ENCODE data around the gene MAP3K14.

The MAP3K14 gene

DNA sequence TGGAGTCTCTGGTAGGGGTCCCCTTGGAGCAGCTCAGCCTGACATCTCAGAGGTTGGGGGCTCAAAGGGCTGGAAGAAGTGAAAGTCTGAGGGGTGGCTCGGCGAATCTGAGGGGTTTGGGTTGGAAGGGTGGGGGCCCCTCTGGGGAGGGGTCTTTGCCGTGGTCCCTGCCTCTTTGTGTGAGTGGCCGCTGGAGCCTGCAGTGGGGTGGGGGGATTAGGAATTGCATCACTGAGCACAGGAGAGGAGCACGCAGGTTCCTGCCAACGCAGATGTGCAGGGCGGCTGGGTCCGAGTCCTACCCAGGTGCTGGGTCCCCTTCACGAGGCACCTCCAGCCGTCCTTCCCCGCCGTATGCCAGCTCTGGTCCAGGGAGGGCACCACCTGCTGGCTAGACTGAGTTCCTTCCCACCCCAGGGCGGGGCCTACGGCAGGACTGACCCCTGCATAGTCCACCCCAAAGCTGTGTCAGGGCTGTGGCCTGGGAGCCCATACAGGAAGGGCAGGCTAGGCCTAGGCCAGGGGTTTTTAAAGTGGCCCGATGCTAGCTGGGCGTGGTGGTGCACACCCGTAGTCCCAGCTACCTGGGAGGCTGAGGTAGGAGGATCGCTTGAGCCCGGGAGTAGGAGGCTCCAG, 85.2 kb downstream of the MAP3K14 start:
- DNase-seq, result peak in 1 of 2 experiments; percentile 79

- peak in 1 of 2 experiments; percentile 30 for DNase-seq
Observed at GRCh38 chr17:45230787-45231480, 85.9 kb downstream of the MAP3K14 start.

- DNase-seq, result no peak
Observed at GRCh38 chr17:45230410-45230786, 86.4 kb downstream of the MAP3K14 start.

GRCh38 chr17:45229681-45230409, 87.0 kb downstream of the MAP3K14 start:
- no peak for DNase-seq

- no peak for DNase-seq
Observed at GRCh38 chr17:45228763-45229539, 87.9 kb downstream of the MAP3K14 start.

DNA sequence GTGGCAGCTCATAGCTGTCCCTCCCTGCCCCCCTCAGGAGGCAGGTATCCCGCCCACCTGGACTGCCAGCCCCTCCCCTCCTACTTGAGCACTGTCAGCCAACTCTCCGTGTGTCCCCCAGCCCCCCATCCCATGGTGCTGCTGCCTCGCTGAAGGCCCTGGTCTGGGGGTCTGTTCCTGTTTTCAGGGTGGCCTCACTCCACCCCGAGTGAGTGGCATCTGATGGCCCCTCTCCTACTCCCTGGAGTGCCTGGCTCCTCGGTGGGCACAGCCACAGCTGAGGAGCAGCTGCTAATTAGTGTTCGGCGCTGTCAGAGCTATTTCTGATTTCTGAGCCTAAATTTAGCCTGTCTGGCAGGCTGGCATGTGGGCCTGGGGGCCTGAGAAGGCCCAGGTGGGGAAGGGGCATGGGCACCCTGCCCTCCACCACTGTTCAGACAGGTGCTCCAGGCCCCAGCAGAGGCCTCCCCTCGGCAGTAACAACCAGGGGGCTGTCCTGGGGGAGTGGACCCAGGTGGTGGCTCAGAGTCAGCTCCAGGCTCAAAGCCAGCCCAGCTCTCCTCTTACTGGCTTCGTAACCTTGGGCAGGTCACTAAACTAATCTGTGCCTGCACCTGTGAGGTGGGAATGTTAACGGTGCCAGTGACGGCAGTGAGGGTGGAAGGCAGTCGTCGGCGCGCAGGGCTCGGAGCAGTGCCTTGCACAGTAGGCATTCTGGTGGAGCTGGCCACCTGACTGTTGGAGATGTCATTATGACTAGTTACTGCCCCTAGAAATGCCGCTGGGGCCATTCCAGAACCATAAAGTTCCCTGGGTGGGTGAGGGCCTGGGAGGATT, 88.7 kb downstream of the MAP3K14 start:
- no peak for DNase-seq

GRCh38 chr17:45227101-45227925, 89.5 kb downstream of the MAP3K14 start:
- no peak for DNase-seq

DNA sequence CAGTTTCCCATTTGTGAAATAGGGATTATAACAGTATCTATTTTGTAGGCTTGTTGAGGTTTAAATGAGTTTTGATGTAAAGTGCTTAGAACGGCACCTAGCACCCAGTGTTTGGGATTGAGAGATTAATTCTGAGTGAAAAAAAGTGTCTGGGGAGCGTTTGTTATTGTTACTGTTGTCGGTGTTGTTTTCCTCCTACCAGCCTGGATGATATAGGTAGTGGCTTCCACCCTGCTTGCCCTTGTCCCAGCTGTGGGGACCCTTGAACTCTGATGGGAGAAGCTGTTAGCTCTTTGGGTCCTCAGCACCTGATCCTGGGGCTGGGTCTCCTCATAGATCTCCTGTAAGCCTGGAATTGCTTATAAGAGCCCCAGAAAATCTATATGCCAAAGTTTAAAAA, 90.2 kb downstream of the MAP3K14 start:
- no peak for DNase-seq

DNA sequence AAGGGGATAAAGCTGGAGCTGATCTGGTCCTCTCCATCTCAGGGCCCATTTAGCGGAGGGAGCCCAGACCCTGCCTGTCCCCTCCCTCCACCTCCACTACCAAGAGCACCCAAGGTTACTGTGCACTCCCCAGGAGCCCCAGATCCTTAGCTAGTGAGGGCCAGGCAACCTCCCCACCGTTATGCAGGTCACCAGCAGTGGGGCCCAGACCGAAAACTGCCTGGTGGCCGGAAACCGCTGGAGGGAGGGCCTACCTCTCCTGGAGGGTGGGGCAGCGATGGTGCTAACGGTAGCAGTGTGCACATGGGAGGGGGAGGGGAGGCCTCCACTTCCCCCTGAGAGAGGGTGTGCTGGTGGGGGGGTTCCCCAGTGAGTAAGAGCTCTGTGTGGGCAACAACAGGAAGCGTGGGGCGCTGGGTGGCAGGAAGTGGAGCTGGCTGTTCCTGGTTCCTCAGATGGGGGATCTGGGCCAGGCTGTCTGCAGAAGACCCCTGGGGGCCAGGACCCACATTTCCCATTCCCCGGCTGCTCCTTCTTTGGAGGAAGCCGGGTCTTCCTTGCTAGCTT, 90.8 kb downstream of the MAP3K14 start:
- no peak for DNase-seq

- DNase-seq, result no peak
Observed at GRCh38 chr17:45225051-45225700, 91.6 kb downstream of the MAP3K14 start.

- no peak for DNase-seq
Observed at GRCh38 chr17:45224671-45225050, 92.2 kb downstream of the MAP3K14 start.

DNA sequence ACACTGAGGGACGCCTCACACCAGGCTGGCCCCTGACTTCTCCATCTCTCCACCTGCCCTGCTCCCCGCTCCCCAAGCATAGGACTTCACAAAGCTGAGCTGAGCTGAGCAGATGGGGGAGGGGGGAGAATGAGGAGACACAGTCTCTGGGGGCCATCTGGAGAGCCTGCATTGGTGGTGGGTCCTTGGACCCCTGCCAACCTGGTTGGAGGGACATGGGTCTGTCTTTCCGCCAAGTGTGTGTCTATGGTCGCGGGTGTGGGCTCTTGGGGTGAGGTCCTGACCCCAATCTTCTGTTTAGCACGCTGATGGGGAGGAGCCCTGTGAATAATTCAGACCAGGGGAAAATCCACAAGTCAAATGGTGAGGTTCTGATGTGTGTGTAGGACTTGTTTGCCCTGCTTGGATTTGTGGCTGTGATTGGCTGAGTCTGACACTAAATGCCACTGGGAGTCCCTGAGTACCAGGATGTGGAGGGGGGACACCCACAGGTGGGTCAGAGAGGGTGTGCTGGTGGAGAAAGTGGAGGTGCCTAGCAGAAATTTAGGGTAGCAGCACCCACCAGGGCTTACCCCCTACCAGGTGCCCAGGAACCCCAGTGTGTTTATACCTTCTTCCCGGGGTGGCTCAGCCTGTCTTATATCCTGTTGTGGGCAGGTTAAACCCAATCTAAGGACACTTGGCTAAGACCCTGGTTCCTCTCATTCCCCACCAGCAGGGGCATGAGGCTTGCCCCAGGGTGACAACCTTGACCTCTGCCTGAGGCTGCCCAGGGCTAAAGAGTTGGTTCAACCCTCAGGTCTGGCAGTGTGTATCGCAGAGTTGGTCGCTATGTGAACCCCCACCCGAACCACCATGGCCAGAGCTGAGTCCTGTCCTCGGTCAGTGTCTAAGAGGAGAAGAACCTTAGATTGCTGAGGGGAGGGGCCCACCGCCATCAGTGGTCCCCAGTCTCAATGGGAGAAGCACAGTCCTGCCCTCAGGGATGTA, 93.0 kb downstream of the MAP3K14 start:
- DNase-seq, result no peak

GRCh38 chr17:45222996-45223538, 93.8 kb downstream of the MAP3K14 start:
- no peak for DNase-seq

- DNase-seq, result peak in 1 of 2 experiments; percentile 53
Observed at GRCh38 chr17:45222289-45222995, 94.4 kb downstream of the MAP3K14 start.

DNA sequence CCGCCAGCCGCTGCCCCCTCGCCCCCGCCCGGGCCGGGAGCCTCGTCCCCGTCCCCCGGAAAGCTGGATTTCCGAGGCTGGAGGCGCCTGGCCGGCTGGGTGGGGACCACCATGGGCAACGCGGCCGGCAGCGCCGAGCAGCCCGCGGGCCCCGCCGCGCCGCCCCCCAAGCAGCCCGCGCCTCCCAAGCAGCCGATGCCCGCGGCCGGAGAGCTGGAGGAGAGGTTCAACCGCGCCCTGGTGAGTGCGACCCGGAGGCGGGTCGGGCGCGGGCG, 94.9 kb downstream of the MAP3K14 start:
- DNase-seq, result no peak

GRCh38 chr17:45221081-45222013, 95.5 kb downstream of the MAP3K14 start, which contains the start of gene FMNL1:
Gene FMNL1 (plus strand): TSS chr17:45221885. CDS start chr17:45222125, 240 bp downstream.
- peak in 1 of 2 experiments; percentile 66 for DNase-seq

DNA sequence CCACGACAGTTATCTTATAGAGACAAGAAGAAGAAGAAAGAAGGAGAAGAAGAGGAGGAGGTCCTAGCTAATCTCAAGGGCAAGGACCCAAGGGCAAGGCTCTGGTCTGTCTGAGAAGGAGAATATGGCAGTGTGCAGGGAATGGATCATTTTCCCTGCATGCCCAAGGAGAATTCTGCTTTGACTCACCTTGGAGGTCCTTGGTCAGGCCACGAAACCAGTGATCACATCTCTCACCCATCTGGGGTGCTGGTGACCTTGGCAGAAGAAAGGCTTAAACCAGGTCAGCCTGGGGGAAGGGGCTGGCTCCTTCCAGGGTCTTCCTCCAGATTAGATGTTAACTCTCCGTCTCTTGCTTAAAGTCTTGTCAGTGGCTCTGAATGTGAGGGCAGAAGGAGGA, 96.7 kb downstream of the MAP3K14 start:
- no peak for DNase-seq
